Fibroblast of mammary gland (primary cell): Measurements from ENCODE around the gene SRP14.

Source experiments
- DNase-seq: peaks from one replicate; pipeline ENCODE4 v3.0.0-alpha.2; 2010; ENCODE audit warnings: low read depth
- H3K4me3 ChIP-seq: 2 replicates; pipeline ENCODE4 v1.5.1; 2011; ENCODE audit warnings: low read depth, mild to moderate bottlenecking, low read length, moderate library complexity; ENCODE audit not compliant: control insufficient read depth
- TF ChIP-seq, protein P1 (sequence below): conservative IDR thresholded peaks from 2 replicates; pipeline ENCODE4 v1.5.1; 2011; ENCODE audit warnings: low read depth, low read length, inconsistent platforms; ENCODE audit not compliant: control insufficient read depth, insufficient read depth

Gene SRP14

DNA sequence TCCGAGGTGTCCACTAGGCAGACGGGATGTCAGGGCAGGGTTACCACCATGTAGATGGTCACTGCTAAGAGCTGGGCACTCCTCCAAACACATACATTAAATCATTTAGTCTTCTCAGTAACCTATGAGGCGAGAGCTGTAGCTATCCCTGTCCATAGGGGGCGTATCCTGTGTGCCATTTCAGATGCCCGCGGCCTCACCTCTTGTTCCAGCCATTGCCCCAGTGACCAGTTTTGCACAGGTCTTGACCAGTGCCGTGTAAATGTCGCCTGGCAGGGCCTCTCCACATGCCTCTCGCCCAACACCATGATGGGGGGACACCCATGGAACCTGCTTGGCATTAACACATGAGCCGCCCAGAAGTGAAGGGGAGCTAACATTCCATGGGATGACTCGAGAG is 20.8 kb upstream of the SRP14 start:
- TF ChIP-seq, protein P1, sequence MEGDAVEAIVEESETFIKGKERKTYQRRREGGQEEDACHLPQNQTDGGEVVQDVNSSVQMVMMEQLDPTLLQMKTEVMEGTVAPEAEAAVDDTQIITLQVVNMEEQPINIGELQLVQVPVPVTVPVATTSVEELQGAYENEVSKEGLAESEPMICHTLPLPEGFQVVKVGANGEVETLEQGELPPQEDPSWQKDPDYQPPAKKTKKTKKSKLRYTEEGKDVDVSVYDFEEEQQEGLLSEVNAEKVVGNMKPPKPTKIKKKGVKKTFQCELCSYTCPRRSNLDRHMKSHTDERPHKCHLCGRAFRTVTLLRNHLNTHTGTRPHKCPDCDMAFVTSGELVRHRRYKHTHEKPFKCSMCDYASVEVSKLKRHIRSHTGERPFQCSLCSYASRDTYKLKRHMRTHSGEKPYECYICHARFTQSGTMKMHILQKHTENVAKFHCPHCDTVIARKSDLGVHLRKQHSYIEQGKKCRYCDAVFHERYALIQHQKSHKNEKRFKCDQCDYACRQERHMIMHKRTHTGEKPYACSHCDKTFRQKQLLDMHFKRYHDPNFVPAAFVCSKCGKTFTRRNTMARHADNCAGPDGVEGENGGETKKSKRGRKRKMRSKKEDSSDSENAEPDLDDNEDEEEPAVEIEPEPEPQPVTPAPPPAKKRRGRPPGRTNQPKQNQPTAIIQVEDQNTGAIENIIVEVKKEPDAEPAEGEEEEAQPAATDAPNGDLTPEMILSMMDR = no peak
- no peak overlapping the region for H3K4me3 ChIP-seq
- DNase-seq = no peak

DNA sequence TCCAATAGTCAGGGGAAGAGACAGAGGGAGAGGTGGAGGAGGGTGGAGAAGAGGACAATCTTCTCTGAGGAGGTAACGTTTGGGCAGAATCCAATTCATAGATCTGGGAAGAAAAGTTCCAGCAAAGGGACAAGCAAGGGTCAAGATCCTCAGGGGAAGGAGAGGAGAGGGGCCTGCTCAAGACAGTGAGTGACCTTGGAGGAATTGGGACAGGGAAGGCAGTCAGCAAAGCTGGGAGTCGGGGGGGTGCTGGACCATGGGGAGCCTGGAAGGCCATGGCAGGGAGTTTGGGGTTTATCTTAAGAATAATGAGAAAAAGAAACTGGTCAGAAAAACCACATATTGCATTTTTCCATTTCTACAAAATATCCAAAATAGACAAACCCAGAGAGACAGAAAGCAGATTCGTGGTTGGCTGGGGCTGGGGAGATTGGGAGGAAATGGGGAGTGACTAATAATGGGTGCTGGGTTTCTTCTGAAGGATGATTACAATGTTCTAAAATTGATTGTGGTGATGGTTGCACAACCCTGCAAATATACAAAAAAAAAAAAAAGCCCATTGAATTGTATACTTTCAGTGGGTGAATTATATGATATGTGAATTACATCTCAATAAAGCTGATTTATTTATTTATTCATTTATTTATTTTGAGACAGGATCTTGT is 19.6 kb upstream of the SRP14 start:
- no peak overlapping the region for H3K4me3 ChIP-seq
- TF ChIP-seq, protein P1 = no peak
- DNase-seq = peak; percentile 79

DNA sequence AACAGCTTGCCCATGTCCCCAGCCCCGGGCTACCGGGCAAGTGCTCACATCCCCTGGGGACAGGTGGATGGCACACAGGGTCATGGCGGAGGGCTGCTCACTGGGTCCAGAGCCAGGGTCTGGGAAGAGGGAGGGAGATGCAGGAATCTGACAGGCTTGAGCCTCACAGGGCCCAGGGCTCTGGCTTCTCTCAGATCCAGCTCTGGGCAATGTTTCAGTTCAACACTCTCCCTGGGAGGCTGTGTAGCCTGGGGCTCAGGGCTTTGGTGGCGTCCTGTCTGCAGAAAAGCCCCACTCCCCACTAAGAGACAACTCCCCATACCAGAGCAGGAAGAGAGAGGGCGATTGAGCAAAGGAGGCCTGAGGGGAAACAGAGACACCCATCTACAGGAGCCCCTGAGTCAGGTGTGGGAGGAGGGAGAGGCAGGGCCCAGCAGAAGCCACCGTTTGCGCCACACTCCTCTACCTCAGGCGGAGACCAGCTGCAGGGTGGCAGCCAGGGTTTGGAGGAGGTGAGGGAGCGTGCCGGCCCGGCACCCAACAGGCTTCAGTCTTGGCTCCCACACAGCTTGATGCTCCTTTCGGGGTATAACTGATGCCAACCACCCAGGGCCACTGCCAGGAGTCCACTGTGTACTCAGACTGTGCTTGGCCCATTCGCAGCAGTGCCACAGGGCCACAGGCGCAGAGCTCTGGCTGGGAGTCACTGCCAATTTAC is 16.8 kb upstream of the SRP14 start:
- TF ChIP-seq, protein P1 = no peak
- DNase-seq = no peak
- H3K4me3 ChIP-seq = no peak overlapping the region

DNA sequence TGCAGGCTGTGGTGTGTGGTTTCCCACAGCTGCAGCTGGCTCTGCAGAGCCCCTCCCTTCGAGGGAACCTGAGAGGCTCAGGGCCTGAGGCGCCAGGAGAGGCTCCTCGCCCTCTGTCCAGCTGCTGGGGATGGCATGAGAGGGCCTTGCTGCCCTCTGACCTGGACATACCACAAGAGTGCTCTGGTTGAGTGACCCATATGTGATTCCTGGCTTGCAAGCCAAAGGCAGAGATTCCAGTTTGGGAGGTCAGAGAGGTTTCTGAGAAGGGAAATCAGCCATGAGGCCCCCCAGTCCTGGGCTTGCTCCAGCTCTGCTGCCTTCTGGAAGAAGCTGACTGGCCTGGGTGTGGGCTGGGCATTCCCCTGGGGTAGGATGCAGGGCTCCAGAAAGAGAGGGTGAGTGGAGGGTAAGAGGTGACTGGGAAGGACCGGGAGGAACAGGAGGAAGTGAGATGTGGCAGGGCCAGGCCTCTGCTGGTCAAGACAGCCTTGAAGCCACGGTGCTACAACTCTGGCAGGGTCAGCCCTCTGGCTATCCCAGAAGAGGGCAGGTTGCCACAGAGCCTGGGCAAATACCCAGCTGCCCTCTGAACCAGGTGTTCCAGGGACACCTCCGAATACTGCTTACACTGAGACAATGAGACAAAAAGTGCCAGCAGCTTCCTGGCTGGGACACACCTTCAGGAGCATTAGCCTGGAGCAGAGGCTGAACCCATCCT is 16.0 kb upstream of the SRP14 start:
- no peak overlapping the region for H3K4me3 ChIP-seq
- DNase-seq = peak; percentile 30
- TF ChIP-seq, protein P1 = no peak

DNA sequence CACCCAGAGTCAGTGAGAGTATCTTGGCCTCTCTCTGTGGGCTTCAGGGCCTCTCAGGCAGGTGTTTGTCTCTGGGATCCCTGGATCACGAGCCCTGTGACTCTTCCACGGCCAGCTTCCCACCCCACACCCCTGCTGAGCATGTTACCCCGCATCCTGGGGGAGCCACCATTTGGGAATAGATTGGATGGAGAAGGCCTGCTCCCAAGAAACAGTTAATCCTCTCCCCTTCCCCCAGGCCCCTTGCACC is 15.5 kb upstream of the SRP14 start:
- no peak overlapping the region for H3K4me3 ChIP-seq
- no peak for DNase-seq
- TF ChIP-seq, protein P1 = no peak

DNA sequence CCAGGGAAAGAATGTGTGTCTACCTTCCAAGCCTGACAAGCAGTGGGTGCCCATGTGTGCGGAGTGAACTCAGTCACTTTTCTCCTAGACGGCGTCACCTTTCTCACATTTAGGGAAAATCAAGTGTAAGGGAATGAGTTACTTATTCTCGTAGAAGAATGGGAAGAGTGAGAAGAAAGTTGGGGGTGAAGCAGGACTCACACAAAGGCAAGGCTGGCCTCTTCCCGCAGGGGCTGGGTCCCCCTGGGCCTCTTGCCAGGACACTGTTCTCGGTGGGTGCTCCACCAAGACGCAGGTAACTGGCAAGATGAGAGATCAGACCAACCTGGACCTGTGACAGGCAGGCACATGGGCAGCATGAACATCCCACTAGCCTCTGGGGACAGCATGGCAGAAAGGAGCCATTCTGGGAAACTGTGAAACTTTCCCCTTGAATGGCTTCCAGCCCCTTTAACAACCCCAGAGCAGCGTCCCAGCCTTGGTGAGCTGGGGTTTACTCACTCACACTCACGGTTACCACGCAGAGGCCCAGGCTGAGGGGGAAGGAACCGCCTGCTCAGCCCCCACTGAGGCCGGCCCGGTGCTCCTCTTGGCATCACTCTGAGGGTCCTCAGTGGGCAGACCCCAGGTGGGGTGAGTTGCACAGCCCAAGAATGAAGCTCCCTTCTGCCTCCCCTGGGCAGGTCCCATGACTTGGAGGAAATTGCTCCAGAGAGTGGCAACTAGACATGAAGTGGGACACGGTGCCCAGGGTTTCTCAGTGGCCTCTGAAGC is 15.0 kb upstream of the SRP14 start:
- TF ChIP-seq, protein P1 = no peak
- DNase-seq = no peak
- H3K4me3 ChIP-seq = no peak overlapping the region
